Uterus (tissue), 4 donors: ENCODE results near the gene TWIST1. TPM values are rescaled to one million over a fixed set of nuclear protein-coding genes. Genes with fewer than 3 reads are reported as not detected.

ENCODE experiments used
- DNase-seq, 2 donors: peaks; one replicate each; pipeline ENCODE4 v3.0.0-alpha.2; 2019 to 2020
- H3K27ac ChIP-seq, 2 donors: fragments of 200-600 bp; sonication (generic); 1 replicate in 1 of 2; 2 replicates in 1 of 2; pipeline ENCODE4 v1.5.1; 2016 to 2018
- H3K27me3 ChIP-seq, 2 donors: fragments of 200-600 bp; sonication (generic); one replicate each; pipeline ENCODE4 v1.5.1; 2018 to 2019; ENCODE audit warnings: control low read depth in 1 of 2
- H3K36me3 ChIP-seq, 2 donors: fragments of 200-600 bp; sonication (generic); one replicate each; pipeline ENCODE4 v1.5.1; 2019; ENCODE audit warnings: control low read depth in 1 of 2
- H3K4me1 ChIP-seq, 2 donors: fragments of 200-600 bp; sonication (generic); one replicate each; pipeline ENCODE4 v1.5.1; 2018 to 2019; ENCODE audit warnings: control low read depth in 1 of 2
- H3K4me3 ChIP-seq, 2 donors: fragments of 200-600 bp; sonication (generic); 1 replicate in 1 of 2; 2 replicates in 1 of 2; pipeline ENCODE4 v1.5.1; 2018 to 2019; ENCODE audit warnings: mild to moderate bottlenecking in 1 of 2
- H3K9me3 ChIP-seq, 2 donors: fragments of 200-600 bp; sonication (generic); one replicate each; pipeline ENCODE4 v1.5.1; 2019; ENCODE audit warnings: control low read depth in 1 of 2
- POLR2A ChIP-seq, 2 donors: fragments of 450-650 bp; IDR thresholded peaks; one replicate each; pipeline ENCODE4 v1.6.1; 2016; ENCODE audit warnings: antibody characterized with exemption in 2 of 2, mild to moderate bottlenecking in 1 of 2, moderate library complexity in 1 of 2
- intact Hi-C: fragments of 100-400 bp; cut with DNase I; formaldehyde crosslinking; loops from one replicate; pipeline ENCODE4 v1.15.1; 2023; ENCODE audit warnings: low total_unique reads
- total RNA-seq, 4 donors: library from RNA; depleted of rRNA in 3 of 4; stranded (reverse); fragments of >200 nt in 3 of 4; gene quantifications; one replicate each; pipeline versions ENCODE4 v1.1.0 to v1.2.4, GENCODE V29; 2014 to 2023
- TF ChIP-seq, protein P1 (sequence below), 4 experiments: fragments of 200-600 bp in 2 of 4; fragments of 450-650 bp in 2 of 4; sonication (generic) in 2 of 4; IDR thresholded peaks; one replicate each; pipeline ENCODE4 v1.5.1; 2016 to 2019; ENCODE audit warnings: antibody characterized with exemption in 4 of 4, mild to moderate bottlenecking in 2 of 4, moderate library complexity in 1 of 4
- donor health status: DM: yes; HTN: yes; CAD: no.

Gene TWIST1
- total RNA-seq, 4 donors from 2014 or later = 8.5 to 26.6 (median 19.7) TPM

DNA sequence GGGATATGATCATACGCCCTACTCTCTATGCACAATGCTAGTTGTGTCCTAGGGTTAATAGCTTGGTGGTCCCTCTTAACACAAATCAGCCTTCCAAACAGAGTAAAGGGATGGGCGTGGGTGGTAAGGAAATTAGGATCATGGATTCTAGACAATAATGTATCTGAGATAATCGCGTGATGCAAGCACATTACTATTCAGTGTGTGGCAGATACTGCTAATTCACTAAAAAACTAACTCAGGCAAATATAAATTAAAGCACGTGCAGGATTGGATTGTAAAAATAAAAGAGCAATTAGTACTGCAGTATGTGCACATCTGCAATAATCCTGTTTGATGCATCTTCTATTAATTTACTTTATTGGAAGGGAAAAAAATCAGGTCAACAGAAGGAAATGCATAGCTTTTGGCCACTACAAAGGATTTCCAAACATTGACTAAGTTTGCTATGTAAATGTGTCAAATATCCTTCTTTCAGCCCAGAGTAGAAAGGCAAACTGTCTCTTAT is 22.0 kb downstream of the TWIST1 start:
- no peaks in the 10 kb centered on the region for H3K4me1 ChIP-seq
- no peaks in the 10 kb centered on the region for H3K9me3 ChIP-seq
- intact Hi-C loops = no loop called here
- no peak for DNase-seq
- no peak overlapping the region for H3K27ac ChIP-seq
- TF ChIP-seq, protein P1, sequence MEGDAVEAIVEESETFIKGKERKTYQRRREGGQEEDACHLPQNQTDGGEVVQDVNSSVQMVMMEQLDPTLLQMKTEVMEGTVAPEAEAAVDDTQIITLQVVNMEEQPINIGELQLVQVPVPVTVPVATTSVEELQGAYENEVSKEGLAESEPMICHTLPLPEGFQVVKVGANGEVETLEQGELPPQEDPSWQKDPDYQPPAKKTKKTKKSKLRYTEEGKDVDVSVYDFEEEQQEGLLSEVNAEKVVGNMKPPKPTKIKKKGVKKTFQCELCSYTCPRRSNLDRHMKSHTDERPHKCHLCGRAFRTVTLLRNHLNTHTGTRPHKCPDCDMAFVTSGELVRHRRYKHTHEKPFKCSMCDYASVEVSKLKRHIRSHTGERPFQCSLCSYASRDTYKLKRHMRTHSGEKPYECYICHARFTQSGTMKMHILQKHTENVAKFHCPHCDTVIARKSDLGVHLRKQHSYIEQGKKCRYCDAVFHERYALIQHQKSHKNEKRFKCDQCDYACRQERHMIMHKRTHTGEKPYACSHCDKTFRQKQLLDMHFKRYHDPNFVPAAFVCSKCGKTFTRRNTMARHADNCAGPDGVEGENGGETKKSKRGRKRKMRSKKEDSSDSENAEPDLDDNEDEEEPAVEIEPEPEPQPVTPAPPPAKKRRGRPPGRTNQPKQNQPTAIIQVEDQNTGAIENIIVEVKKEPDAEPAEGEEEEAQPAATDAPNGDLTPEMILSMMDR (IDR thresholded peaks at IDR 0.05) = no peak
- TF ChIP-seq POLR2A (IDR thresholded peaks at IDR 0.05) = no peak
- H3K36me3 ChIP-seq = no peaks in the 10 kb centered on the region
- H3K27me3 ChIP-seq = no peaks in the 10 kb centered on the region
- H3K4me3 ChIP-seq = no peak overlapping the region

DNA sequence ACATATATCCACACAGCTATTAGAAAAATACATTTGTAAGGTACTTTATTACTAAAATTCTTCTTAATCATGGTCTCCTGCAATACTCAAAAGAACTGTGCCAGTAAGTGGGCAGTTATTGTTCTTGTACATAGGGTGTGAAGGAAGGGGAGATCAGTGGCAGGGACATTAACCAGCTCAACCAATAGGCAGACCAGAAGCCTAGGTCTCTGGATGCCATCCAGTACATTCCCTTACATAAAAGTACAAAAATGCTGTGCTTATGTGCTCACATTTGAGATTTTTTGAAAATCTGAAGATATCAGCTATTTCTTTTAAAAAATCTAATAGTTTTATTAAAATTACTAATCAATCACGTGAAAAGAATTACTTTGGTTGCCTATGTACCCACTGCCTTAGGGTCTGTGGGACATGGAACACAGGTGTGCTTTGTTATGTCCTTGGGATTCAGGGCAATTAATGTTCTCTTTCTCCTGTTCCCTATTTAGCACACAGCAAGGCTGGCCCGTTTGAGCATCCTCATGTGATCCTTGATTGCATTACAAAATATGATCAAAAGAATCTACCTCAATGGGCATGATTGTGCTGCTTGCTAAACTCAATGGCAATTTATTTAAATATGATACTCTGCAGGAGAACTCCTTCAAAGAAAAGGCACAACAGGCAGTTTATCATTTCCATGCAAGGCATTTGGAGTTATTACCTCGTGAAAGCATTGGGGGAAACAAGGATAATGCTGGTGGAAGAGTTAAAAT is 22.7 kb downstream of the TWIST1 start:
- Histone ChIP-seq H3K27ac (no peak overlapping the region), H3K27me3 (no peaks in the 10 kb centered on the region), H3K4me3 (no peak overlapping the region), H3K4me1 (no peaks in the 10 kb centered on the region), H3K36me3 (no peaks in the 10 kb centered on the region), H3K9me3 (no peaks in the 10 kb centered on the region)
- intact Hi-C loops = no loop called here
- no peak for DNase-seq
- no peak for TF ChIP-seq POLR2A (IDR thresholded peaks at IDR 0.05)

DNA sequence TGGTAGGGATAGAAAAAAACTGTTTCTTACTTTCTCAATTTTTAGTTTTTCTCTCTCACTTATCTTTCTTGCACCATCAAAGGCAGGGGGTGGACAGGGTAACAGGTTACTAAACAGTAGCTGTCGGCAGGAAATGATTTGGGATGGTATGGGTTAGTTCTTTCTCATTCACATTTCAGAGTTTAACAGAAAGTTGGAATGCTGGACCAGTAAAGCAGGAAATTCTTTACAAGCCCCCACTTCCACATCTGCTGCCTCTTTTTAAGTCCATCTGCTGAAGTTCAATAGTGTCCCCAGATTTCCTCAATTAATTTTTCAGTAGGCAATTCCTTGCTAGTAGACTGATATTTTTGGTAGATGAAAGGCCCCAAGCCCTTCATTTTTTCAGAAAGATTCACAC is 23.3 kb downstream of the TWIST1 start:
- H3K27ac ChIP-seq = no peak overlapping the region
- H3K36me3 ChIP-seq = no peaks in the 10 kb centered on the region
- H3K4me1 ChIP-seq = no peaks in the 10 kb centered on the region
- no peak for DNase-seq
- no peaks in the 10 kb centered on the region for H3K9me3 ChIP-seq
- intact Hi-C loops = no loop called here
- H3K27me3 ChIP-seq = no peaks in the 10 kb centered on the region
- no peak for TF ChIP-seq POLR2A (IDR thresholded peaks at IDR 0.05)
- TF ChIP-seq, protein P1 (IDR thresholded peaks at IDR 0.05) = no peak
- no peak overlapping the region for H3K4me3 ChIP-seq

DNA sequence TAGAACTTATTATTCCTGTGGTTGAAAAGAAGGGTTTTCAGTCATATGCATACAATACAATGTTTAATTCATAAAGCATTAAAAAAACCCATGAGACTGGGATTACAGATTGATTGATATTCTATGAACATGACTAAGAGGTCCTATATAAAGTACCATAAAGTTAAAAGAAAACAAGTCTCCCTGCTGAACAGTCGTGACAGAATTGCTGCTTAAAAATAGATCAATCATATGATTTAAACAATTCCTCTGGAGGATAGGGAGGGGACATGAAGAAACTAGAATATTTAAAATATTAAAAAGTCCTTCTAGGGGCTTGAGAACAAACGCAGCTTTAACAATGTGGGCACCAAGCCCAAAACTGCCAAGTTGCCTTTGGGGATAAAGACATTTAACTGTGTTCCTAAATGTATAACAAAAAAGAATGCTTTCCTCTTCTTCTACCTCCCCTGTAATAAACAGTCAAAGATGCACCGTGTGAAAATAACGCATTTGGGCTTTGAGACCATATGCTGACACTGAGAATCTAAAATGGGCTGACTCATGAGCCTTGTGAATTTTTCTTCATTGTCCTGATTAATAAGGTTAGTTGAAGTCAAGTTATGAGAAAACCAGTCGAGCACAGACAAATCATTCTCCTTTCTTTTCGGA is 25.8 kb downstream of the TWIST1 start:
- intact Hi-C loops = no loop called here
- Histone ChIP-seq H3K4me1 (no peaks in the 10 kb centered on the region), H3K27me3 (no peaks in the 10 kb centered on the region), H3K4me3 (no peak overlapping the region), H3K9me3 (no peaks in the 10 kb centered on the region), H3K27ac (no peak overlapping the region), H3K36me3 (no peaks in the 10 kb centered on the region)
- TF ChIP-seq POLR2A (IDR thresholded peaks at IDR 0.05) = no peak
- TF ChIP-seq, protein P1 (IDR thresholded peaks at IDR 0.05) = no peak
- no peak for DNase-seq

DNA sequence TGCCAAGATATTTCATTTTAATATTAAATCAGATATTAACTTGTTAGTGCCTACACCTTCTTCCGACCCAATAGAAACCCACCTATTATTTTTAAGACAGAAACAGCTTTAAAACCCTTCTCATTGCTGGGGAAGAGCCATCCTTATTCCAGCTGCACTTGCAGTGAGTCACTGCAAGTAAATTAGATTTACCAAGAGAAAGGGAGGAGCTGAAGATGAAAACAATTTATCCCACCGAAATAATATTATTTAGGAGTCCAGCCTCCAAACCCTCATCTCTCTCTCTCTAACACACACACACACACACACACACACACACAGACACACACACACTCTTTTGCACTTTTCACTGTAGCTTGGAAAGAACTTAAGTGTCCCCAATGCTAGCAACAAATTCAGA is 26.9 kb downstream of the TWIST1 start:
- Histone ChIP-seq H3K36me3 (no peaks in the 10 kb centered on the region), H3K27ac (no peak overlapping the region), H3K4me3 (no peak overlapping the region), H3K4me1 (no peaks in the 10 kb centered on the region), H3K27me3 (no peaks in the 10 kb centered on the region), H3K9me3 (no peaks in the 10 kb centered on the region)
- intact Hi-C loops = no loop called here
- no peak for DNase-seq
- TF ChIP-seq, protein P1 (IDR thresholded peaks at IDR 0.05) = no peak
- no peak for TF ChIP-seq POLR2A (IDR thresholded peaks at IDR 0.05)
